ENCODE measurements around the gene LHPP.

GRCh38 chr10:124615259-124615658 lies 153.6 kb downstream of the LHPP start:
- TF ChIP-seq ZNF146 (tag by site-specific recombination; IDR thresholded peaks at IDR 0.05) (no peak), PRDM6 (tag by site-specific recombination; IDR thresholded peaks at IDR 0.05) (no peak), ZNF121 (tag by site-specific recombination; IDR thresholded peaks at IDR 0.05) (no peak), ZNF629 (tag by site-specific recombination; IDR thresholded peaks at IDR 0.05) (no peak), CTCF (tag by site-specific recombination; IDR thresholded peaks at IDR 0.05) (no peak), ZNF132 (tag by site-specific recombination; IDR thresholded peaks at IDR 0.05; ENCODE audit: borderline replicate concordance) (no peak), ZNF239 (tag by site-specific recombination; IDR thresholded peaks at IDR 0.05) (no peak), ZIC2 (tag by site-specific recombination; IDR thresholded peaks at IDR 0.05) (no peak), ELK4 (IDR thresholded peaks at IDR 0.05; ENCODE audit: borderline replicate concordance, low read depth, low read length) (no peak), YY1 (tag by site-specific recombination; IDR thresholded peaks at IDR 0.05) (no peak), SETDB1 (IDR thresholded peaks at IDR 0.05; ENCODE audit: insufficient read length, low read length) (no peak), ZNF600 (tag by site-specific recombination; IDR thresholded peaks at IDR 0.05) (no peak), ZNF19 (tag by site-specific recombination; IDR thresholded peaks at IDR 0.05; ENCODE audit: low read depth) (no peak)
